ENCODE data around the gene BTNL9.

BTNL9 gene

DNA sequence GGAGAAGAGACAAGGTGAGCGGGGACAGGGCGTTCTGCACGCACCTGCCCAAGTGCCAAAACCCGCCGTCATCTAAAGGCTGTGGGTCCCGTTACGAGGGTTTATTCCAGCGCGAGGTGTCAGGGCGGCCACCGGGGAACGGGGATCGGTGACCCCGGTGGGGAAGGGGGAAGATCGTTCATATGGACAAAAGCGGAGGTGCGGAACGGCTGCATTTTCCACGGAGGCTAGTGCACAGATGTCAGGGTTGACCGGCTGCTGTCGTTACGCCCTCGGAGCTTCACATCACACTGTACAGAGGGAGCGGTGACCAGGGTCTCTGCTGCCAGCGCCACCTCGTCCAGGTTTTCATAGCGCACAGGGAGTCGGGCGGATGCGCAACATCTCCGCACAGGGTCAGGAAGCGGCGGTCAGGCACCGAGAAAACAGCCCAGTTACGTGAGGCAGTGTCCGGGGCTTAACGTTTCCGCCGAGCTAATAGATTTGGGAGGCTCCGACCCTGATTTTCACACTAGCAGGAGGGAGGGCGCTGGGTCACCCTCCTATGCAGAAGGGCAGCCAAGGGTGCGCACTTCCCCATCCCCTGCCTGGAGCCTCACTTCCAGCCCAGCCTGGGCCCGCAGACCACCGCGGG lies 13.5 kb downstream of the BTNL9 start:
- Histone ChIP-seq H3K18ac (ENCODE audit: low read length) (no peak overlapping the region), H4K8ac (ENCODE audit: low read depth, low read length) (no peak overlapping the region), H3K4ac (ENCODE audit: low read depth, low read length) (no peak overlapping the region), H3K36me3 (ENCODE audit: control insufficient read depth, insufficient read depth, low read length) (no peaks in the 10 kb centered on the region), H2BK5ac (ENCODE audit: low read length) (no peak overlapping the region), H3K27ac (ENCODE audit: low read depth, low read length) (no peak overlapping the region), H2BK120ac (ENCODE audit: low read depth, low read length) (no peak overlapping the region), H3K4me3 (ENCODE audit: low read length) (peak overlapping the region; percentile 38), H4K5ac (ENCODE audit: low read length) (no peak overlapping the region), H2AK5ac (ENCODE audit: low read length) (no peak overlapping the region), H3K4me2 (ENCODE audit: low read length) (peak overlapping the region; percentile 81), H3K27me3 (ENCODE audit: insufficient read depth, low read length, poor library complexity) (peaks cover 52% of the 10 kb centered on the region), H3K79me1 (ENCODE audit: low read length) (no peaks in the 10 kb centered on the region), H3K9ac (ENCODE audit: low read length) (peak overlapping the region; percentile 37), H3K4me1 (ENCODE audit: control insufficient read depth, low read depth, low read length) (no peaks in the 10 kb centered on the region), H3K23ac (ENCODE audit: low read length) (no peak overlapping the region), H3K56ac (ENCODE audit: low read length) (peak overlapping the region; percentile 44), H3K79me2 (ENCODE audit: control insufficient read depth, insufficient read depth, low read length) (no peaks in the 10 kb centered on the region), H2BK15ac (replicated peaks; ENCODE audit: low read depth) (no peak overlapping the region)
- peak; percentile 19 for DNase-seq
- no CpG with 5 or more reads among the region's 45 CpGs for WGBS (ENCODE audit: extremely low coverage, insufficient coverage, low lambda C conversion rate)

DNA sequence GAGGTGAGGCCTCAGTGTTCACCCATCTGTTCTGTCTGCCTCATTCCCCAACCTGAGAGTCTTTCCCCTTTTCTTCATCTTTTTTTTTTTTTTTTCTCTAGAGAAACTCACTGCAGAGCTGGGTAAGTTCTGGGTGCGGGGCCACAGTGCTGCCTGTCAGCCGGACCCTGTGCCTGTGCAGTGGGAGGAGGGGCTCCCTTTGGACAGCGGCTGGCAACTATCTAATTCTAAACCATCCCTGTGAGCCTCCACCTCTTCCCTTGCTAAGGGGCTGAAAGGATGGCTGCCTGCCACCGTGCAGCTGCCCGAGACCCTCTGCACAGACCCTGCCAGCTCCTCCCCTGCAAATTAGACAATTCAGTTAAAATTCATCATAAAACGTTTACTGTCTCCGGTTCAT lies 14.1 kb downstream of the BTNL9 start:
- no peak overlapping the region for H2BK5ac ChIP-seq (ENCODE audit: low read length)
- H3K4me3 ChIP-seq (ENCODE audit: low read length), result no peak overlapping the region
- no peak overlapping the region for H3K18ac ChIP-seq (ENCODE audit: low read length)
- H3K23ac ChIP-seq (ENCODE audit: low read length), result no peak overlapping the region
- H3K56ac ChIP-seq (ENCODE audit: low read length), result no peak overlapping the region
- no peaks in the 10 kb centered on the region for H3K36me3 ChIP-seq (ENCODE audit: control insufficient read depth, insufficient read depth, low read length)
- DNase-seq, result no peak
- no peaks in the 10 kb centered on the region for H3K79me1 ChIP-seq (ENCODE audit: low read length)
- no peaks in the 10 kb centered on the region for H3K4me1 ChIP-seq (ENCODE audit: control insufficient read depth, low read depth, low read length)
- H3K9ac ChIP-seq (ENCODE audit: low read length), result no peak overlapping the region
- H4K5ac ChIP-seq (ENCODE audit: low read length), result no peak overlapping the region
- no peak overlapping the region for H2AK5ac ChIP-seq (ENCODE audit: low read length)
- peaks cover 57% of the 10 kb centered on the region for H3K27me3 ChIP-seq (ENCODE audit: insufficient read depth, low read length, poor library complexity)
- peak overlapping the region; percentile 81 for H3K4me2 ChIP-seq (ENCODE audit: low read length)
- H3K79me2 ChIP-seq (ENCODE audit: control insufficient read depth, insufficient read depth, low read length), result no peaks in the 10 kb centered on the region
- no peak overlapping the region for H2BK15ac ChIP-seq (replicated peaks; ENCODE audit: low read depth)
- no CpG with 5 or more reads among the region's 7 CpGs for WGBS (ENCODE audit: extremely low coverage, insufficient coverage, low lambda C conversion rate)
- H2BK120ac ChIP-seq (ENCODE audit: low read depth, low read length), result no peak overlapping the region
- no peak overlapping the region for H4K8ac ChIP-seq (ENCODE audit: low read depth, low read length)
- H3K27ac ChIP-seq (ENCODE audit: low read depth, low read length), result no peak overlapping the region
- H3K4ac ChIP-seq (ENCODE audit: low read depth, low read length), result no peak overlapping the region

- Histone ChIP-seq H3K27me3 (ENCODE audit: insufficient read depth, low read length, poor library complexity) (peaks cover 66% of the 10 kb centered on the region), H3K79me1 (ENCODE audit: low read length) (no peaks in the 10 kb centered on the region), H2BK5ac (ENCODE audit: low read length) (no peak overlapping the region), H2AK5ac (ENCODE audit: low read length) (no peak overlapping the region), H3K9ac (ENCODE audit: low read length) (no peak overlapping the region), H3K4me2 (ENCODE audit: low read length) (no peak overlapping the region), H3K79me2 (ENCODE audit: control insufficient read depth, insufficient read depth, low read length) (no peaks in the 10 kb centered on the region), H3K4ac (ENCODE audit: low read depth, low read length) (no peak overlapping the region), H3K4me1 (ENCODE audit: control insufficient read depth, low read depth, low read length) (no peaks in the 10 kb centered on the region), H3K27ac (ENCODE audit: low read depth, low read length) (no peak overlapping the region), H4K8ac (ENCODE audit: low read depth, low read length) (no peak overlapping the region), H3K56ac (ENCODE audit: low read length) (no peak overlapping the region), H2BK120ac (ENCODE audit: low read depth, low read length) (no peak overlapping the region), H3K23ac (ENCODE audit: low read length) (no peak overlapping the region), H4K5ac (ENCODE audit: low read length) (no peak overlapping the region), H3K36me3 (ENCODE audit: control insufficient read depth, insufficient read depth, low read length) (no peaks in the 10 kb centered on the region), H3K18ac (ENCODE audit: low read length) (no peak overlapping the region), H3K4me3 (ENCODE audit: low read length) (no peak overlapping the region), H2BK15ac (replicated peaks; ENCODE audit: low read depth) (no peak overlapping the region)
- no CpG with 5 or more reads among the region's 7 CpGs for WGBS (ENCODE audit: extremely low coverage, insufficient coverage, low lambda C conversion rate)
- DNase-seq, result no peak
Measured at GRCh38 chr5:181054871-181055459, 14.9 kb downstream of the BTNL9 start.

- no peak overlapping the region for H3K56ac ChIP-seq (ENCODE audit: low read length)
- no peak overlapping the region for H2BK15ac ChIP-seq (replicated peaks; ENCODE audit: low read depth)
- WGBS (ENCODE audit: extremely low coverage, insufficient coverage, low lambda C conversion rate), result no CpG with 5 or more reads among the region's 8 CpGs
- H3K79me1 ChIP-seq (ENCODE audit: low read length), result no peaks in the 10 kb centered on the region
- no peak overlapping the region for H3K23ac ChIP-seq (ENCODE audit: low read length)
- no peak overlapping the region for H3K4me3 ChIP-seq (ENCODE audit: low read length)
- no peak overlapping the region for H2AK5ac ChIP-seq (ENCODE audit: low read length)
- H3K79me2 ChIP-seq (ENCODE audit: control insufficient read depth, insufficient read depth, low read length), result no peaks in the 10 kb centered on the region
- no peak overlapping the region for H3K18ac ChIP-seq (ENCODE audit: low read length)
- H4K8ac ChIP-seq (ENCODE audit: low read depth, low read length), result no peak overlapping the region
- H2BK5ac ChIP-seq (ENCODE audit: low read length), result no peak overlapping the region
- H3K27ac ChIP-seq (ENCODE audit: low read depth, low read length), result no peak overlapping the region
- no peak overlapping the region for H4K5ac ChIP-seq (ENCODE audit: low read length)
- H3K4ac ChIP-seq (ENCODE audit: low read depth, low read length), result no peak overlapping the region
- H3K4me2 ChIP-seq (ENCODE audit: low read length), result no peak overlapping the region
- DNase-seq, result no peak
- H3K27me3 ChIP-seq (ENCODE audit: insufficient read depth, low read length, poor library complexity), result peaks cover 75% of the 10 kb centered on the region
- no peak overlapping the region for H2BK120ac ChIP-seq (ENCODE audit: low read depth, low read length)
- H3K36me3 ChIP-seq (ENCODE audit: control insufficient read depth, insufficient read depth, low read length), result no peaks in the 10 kb centered on the region
- H3K9ac ChIP-seq (ENCODE audit: low read length), result no peak overlapping the region
- H3K4me1 ChIP-seq (ENCODE audit: control insufficient read depth, low read depth, low read length), result no peaks in the 10 kb centered on the region
Measured at GRCh38 chr5:181056431-181056830, 16.4 kb downstream of the BTNL9 start.

- Histone ChIP-seq H2BK15ac (replicated peaks; ENCODE audit: low read depth) (no peak overlapping the region), H3K4ac (ENCODE audit: low read depth, low read length) (no peak overlapping the region), H3K79me1 (ENCODE audit: low read length) (no peaks in the 10 kb centered on the region), H3K36me3 (ENCODE audit: control insufficient read depth, insufficient read depth, low read length) (no peaks in the 10 kb centered on the region), H3K79me2 (ENCODE audit: control insufficient read depth, insufficient read depth, low read length) (no peaks in the 10 kb centered on the region), H4K5ac (ENCODE audit: low read length) (no peak overlapping the region), H3K4me3 (ENCODE audit: low read length) (no peak overlapping the region), H3K27me3 (ENCODE audit: insufficient read depth, low read length, poor library complexity) (peaks cover 74% of the 10 kb centered on the region), H3K56ac (ENCODE audit: low read length) (no peak overlapping the region), H4K8ac (ENCODE audit: low read depth, low read length) (no peak overlapping the region), H2BK120ac (ENCODE audit: low read depth, low read length) (no peak overlapping the region), H3K4me2 (ENCODE audit: low read length) (no peak overlapping the region), H2BK5ac (ENCODE audit: low read length) (no peak overlapping the region), H3K23ac (ENCODE audit: low read length) (no peak overlapping the region), H3K4me1 (ENCODE audit: control insufficient read depth, low read depth, low read length) (no peaks in the 10 kb centered on the region), H2AK5ac (ENCODE audit: low read length) (no peak overlapping the region), H3K9ac (ENCODE audit: low read length) (no peak overlapping the region), H3K27ac (ENCODE audit: low read depth, low read length) (no peak overlapping the region), H3K18ac (ENCODE audit: low read length) (no peak overlapping the region)
- DNase-seq, result no peak
- no CpG with 5 or more reads among the region's 9 CpGs for WGBS (ENCODE audit: extremely low coverage, insufficient coverage, low lambda C conversion rate)
Measured at GRCh38 chr5:181058321-181058720, 18.3 kb downstream of the BTNL9 start.
